Measurements from ENCODE around the gene SENP3.

SENP3 gene

GRCh38 chr17:7561589-7562207 is at the start of gene SENP3:
SENP3 (plus strand) TSS chr17:7561919; CDS start chr17:7563077, 1,158 bp downstream.
- FAIRE-seq, result no peak

GRCh38 chr17:7512105-7512504 is 49.6 kb upstream of the SENP3 start:
- no peak for FAIRE-seq

- FAIRE-seq, result no peak
Measured at GRCh38 chr17:7512824-7513540, 48.7 kb upstream of the SENP3 start.

- no peak for FAIRE-seq
Measured at GRCh38 chr17:7513850-7514419, 47.8 kb upstream of the SENP3 start.

GRCh38 chr17:7515911-7516610 is 45.7 kb upstream of the SENP3 start:
- FAIRE-seq, result no peak

- FAIRE-seq, result no peak
Measured at GRCh38 chr17:7523033-7523432, 38.7 kb upstream of the SENP3 start.

- peak; percentile 52 for FAIRE-seq
Measured at GRCh38 chr17:7528842-7529241, 32.9 kb upstream of the SENP3 start.

- no peak for FAIRE-seq
Measured at GRCh38 chr17:7530023-7530900, 31.5 kb upstream of the SENP3 start.

GRCh38 chr17:7538050-7538449 is 23.7 kb upstream of the SENP3 start:
- no peak for FAIRE-seq

- no peak for FAIRE-seq
Measured at GRCh38 chr17:7538891-7539545, 22.7 kb upstream of the SENP3 start.

- FAIRE-seq, result no peak
Measured at GRCh38 chr17:7541074-7541621, 20.6 kb upstream of the SENP3 start.

- FAIRE-seq, result no peak
Measured at GRCh38 chr17:7544911-7545310, 16.8 kb upstream of the SENP3 start.

GRCh38 chr17:7548585-7549400 is 12.9 kb upstream of the SENP3 start, which contains the start of gene TNFSF12:
TNFSF12 (plus strand) TSS chr17:7549058; CDS start chr17:7549154, 96 bp downstream.
- FAIRE-seq, result no peak

- FAIRE-seq, result no peak
Measured at GRCh38 chr17:7549401-7550055, 12.2 kb upstream of the SENP3 start.

- no peak for FAIRE-seq
Measured at GRCh38 chr17:7550344-7550743, 11.4 kb upstream of the SENP3 start.

GRCh38 chr17:7551396-7551795 is 10.3 kb upstream of the SENP3 start:
- FAIRE-seq, result no peak

- FAIRE-seq, result no peak
Measured at GRCh38 chr17:7552621-7553051, 9.1 kb upstream of the SENP3 start.

GRCh38 chr17:7553356-7553755 is 8.4 kb upstream of the SENP3 start:
- no peak for FAIRE-seq

- no peak for FAIRE-seq
Measured at GRCh38 chr17:7555320-7555948, 6.3 kb upstream of the SENP3 start.

GRCh38 chr17:7556627-7557026 is 5.1 kb upstream of the SENP3 start:
- FAIRE-seq, result no peak
